Activated CD8-positive, alpha-beta memory T cell treated with anti-CD3 and anti-CD28 coated beads, Interleukin-2, amount 50 U/mL, for 4 hours (primary cell): ENCODE data around the gene SPATA13.
"Not testable (repeated sequence)": the region's sequence is repeated elsewhere in the genome, so short reads cannot be mapped to it uniquely, and the experiment has no call there.

Source experiments
- DNase-seq: peaks from one replicate; pipeline ENCODE4 v3.0.0-alpha.2; 2020

SPATA13 gene

DNA sequence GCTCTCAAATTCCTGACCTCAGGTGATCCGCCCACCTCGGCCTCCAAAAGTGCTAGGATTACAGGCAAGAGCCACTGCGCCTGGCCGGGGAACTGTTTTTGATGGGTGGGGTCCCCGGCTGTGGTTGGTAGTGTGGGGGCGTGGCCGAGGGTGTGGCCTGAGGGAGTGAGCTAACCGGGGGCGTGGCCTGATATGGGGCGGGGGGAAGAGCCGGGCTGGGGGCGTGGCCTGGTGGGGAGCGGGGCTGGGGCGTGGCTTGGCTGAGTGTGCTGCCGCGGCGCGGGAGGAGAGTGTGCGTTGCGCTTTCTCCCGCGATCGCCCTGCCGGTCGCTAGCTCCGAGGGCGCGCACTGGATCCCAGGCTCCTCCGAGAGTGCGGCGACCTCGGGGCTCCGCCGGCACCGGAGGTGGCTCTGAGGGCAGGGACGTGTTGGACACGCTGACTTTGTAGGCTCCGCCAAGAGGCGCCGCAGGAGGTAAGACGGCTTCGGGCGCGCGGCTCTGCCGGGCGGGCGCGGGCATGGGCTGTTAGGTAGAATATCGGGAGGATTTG lies at the start of gene SPATA13:
Gene SPATA13 (plus strand): TSS at position 263 of the 552 bp plus-strand sequence. CDS start 62,210 bp downstream, outside the sequence.
- DNase-seq = peak; percentile 95

DNA sequence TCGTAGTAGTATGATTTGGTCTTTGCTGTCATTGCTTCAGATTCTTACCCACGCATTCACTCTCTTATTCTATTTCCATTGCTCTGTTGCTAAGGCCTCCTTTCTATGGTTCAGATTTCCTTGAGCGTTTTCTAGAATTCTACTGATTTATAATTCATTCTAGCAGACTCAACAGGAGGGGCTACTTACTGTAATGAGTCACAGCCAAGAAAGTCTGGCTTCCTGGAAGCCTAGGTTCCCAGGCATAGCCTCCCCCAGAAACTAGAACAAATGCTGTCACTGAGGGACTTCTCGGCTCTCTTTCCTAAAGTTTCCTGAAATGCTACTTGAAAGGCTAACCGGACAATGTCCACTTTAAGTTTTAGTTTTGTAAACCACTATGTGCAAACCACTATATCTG lies 47.7 kb upstream of the SPATA13 start:
- no peak for DNase-seq

DNA sequence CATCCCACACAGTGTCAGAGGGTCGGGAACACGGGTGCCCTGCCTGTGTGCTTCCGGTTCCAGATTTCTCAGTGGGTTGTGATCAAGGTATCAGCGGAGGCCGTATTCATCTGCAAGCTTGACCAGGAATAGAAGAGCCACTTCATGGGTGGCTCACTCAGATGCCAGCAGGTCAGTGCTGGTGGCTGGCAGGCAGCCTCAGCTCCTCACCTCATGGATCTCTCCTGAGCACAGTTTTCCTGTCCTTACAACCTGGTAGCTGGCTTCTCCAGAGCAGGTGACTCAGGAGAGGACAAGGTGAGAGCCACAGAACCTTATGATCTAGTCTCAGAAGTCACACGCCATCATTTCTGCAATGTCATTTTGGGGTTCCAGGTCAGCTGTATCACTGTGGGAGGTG lies 44.8 kb upstream of the SPATA13 start:
- DNase-seq = no peak

- no peak for DNase-seq
These were observed 44.4 kb upstream of the SPATA13 start for GRCh38 chr13:24116131-24116530.

- DNase-seq = no peak
These were observed 41.9 kb upstream of the SPATA13 start for GRCh38 chr13:24118576-24118975.

- no peak for DNase-seq
These were observed 40.7 kb upstream of the SPATA13 start for GRCh38 chr13:24119626-24120508.

GRCh38 chr13:24122045-24122444 lies 38.5 kb upstream of the SPATA13 start:
- DNase-seq = not testable (repeated sequence)

DNA sequence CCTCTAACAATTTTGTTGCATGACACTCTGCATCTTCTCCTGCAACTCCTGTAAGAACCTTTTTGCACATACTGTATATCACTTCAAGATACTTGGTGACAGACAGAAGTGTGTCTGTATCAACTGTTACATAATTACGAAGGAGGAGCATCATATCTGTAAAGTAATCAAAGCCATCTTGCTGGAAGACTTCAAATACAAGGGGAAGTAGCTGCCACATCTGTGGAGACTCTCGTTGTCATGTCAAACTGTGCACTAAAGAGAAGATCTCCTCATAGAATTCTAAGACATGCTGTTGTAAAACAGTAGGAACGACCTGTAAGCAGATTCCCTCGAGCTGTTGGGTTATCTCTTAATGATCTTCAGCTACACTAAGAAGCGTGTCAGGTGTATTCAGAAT lies 38.0 kb upstream of the SPATA13 start:
- DNase-seq = no peak

- DNase-seq = no peak
These were observed 36.8 kb upstream of the SPATA13 start for GRCh38 chr13:24123761-24124160.

DNA sequence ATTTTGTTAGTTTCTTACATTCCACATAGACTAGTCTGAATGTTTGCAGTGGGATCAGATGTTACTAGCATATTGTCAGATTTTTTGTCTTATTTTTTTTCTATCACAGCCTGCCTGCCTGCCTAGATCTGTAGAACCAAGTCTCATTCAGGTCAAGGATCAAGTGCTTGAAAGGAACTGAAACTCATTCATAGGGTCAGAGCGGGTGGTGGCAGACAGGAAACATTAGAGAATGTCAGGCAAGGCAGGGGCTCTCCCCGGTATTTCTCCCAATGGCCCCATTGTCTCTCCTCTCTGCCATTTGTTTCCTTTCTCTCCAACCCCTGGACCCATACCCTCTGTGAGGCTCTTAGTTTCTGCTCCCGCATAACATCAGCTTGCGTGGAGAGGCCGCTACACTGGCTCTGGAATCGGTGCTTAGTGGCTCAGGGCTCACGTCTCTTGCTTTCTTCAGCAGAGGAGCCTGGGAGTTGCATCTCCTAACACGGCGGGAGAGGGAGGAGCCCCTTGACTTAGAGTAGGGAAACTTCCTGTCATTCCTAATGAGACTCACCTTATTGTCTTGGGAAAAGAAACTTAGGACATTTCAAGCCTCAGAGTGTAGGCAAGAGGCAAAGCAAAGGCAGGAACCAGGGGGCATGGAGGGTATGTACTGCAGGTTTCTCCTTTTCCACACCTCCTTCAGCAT lies 35.6 kb upstream of the SPATA13 start:
- no peak for DNase-seq

DNA sequence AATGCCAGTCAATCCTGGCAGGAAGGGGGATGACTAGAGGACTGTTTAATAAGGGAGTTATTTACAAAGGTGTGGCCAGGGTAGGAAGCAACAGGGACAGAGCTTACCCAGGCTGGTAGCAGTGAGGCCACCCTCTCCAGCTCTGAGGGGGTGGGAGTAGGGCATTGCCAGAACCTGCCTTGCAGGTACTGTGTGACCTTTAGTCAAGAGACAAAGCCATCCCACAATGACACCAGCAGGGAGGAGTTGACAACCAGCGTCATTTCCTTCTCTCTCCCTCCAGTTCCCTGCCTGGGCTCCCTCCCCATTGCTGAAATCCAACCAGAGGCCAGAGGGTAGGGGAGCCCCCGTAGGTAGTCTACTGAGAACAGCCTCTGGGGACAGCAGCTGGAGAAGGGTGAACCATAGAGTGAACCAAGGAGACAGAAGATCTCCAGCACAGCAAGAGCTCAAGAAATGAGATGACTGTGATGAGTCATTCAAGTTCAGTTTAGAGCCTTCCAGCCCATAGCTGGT lies 33.3 kb upstream of the SPATA13 start:
- no peak for DNase-seq

- no peak for DNase-seq
These were observed 32.4 kb upstream of the SPATA13 start for GRCh38 chr13:24128112-24128511.

- no peak for DNase-seq
These were observed 31.6 kb upstream of the SPATA13 start for GRCh38 chr13:24128962-24129361.

DNA sequence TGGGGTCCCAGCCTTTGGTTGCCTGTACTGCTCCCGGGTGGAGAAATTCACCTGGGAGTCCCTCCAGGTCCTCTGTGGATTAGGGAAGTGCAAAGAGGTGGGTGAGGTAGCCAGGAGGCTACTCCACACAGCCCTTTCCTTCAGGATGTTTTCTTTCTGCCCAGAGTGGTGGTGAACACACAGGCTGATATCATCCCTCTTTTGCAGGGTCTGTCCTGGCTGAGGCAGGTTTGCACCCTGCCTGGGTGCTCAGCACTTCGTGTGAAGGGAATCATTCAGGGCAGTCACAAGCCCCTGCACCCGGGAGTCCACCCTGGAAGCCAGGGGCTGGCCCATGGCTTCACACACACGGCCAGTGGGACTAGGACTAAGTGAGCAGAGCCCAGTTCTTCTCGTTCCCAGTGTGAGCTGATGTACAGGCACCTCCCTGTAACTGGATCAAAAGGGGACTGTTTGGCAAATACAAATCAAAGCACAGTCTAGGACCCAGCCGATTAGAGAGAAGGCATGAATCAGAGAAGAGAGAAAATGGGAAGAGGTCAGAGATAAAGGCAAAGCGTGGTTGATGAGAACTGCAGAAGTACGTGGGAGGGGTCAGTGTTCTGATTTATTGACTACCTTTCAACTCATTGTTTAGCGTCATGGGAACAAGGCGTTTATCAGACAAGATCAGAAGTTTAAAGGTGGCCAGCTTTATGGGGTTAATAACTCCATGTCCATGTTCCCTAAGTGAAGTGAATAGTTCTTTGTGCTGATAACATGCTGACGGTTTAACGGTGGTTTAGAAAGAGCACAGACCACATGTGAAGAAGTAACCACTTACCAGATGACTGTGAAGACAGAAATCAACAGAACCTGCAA lies 30.4 kb upstream of the SPATA13 start:
- DNase-seq = no peak

- DNase-seq = no peak
These were observed 28.8 kb upstream of the SPATA13 start for GRCh38 chr13:24131749-24132148.

- DNase-seq = no peak
These were observed 27.3 kb upstream of the SPATA13 start for GRCh38 chr13:24133021-24133795.

DNA sequence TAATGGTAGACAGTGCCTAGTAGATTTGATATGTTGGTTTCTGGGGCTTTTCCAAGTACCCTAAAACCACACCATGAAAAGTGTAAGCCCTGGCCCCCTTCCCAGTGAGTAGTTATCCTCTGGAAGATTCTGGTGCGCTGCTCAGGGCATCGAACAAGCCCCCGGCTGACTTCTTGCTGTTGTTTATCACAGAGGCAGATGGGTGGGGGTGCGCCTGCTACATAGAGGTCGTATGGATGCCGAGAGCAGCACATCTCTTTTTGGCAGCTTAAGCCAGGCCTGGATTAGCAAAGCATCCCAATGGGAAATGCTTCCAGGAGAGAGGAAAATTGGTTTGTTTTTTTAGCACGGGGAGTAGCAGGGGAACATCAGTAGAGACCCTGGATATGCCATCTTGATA lies 26.3 kb upstream of the SPATA13 start:
- DNase-seq = no peak

GRCh38 chr13:24134757-24135156 lies 25.8 kb upstream of the SPATA13 start:
- no peak for DNase-seq

GRCh38 chr13:24135674-24136300 lies 24.7 kb upstream of the SPATA13 start:
- DNase-seq = no peak

DNA sequence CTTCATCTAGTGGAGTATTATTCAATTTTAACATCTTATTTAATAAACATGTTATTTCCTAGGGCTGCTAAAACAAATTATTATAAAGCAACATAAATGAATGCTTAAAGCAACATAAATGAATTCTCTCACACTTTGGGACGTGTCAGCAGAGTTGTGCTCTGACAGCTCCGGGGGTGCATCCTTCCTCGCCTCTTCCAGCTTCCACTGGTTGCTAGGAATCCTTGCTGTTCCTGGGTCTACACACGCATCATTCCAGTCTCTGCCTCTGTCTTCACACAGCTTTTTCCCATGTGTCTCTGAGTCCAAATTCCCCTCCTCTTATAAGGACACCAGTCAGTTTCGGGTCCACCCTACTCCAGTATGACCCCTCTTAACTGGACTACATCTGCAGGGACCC lies 21.6 kb upstream of the SPATA13 start:
- DNase-seq = no peak

- no peak for DNase-seq
These were observed 19.1 kb upstream of the SPATA13 start for GRCh38 chr13:24141333-24141910.
